ENCODE results near the gene ICE2.

ICE2 gene

DNA sequence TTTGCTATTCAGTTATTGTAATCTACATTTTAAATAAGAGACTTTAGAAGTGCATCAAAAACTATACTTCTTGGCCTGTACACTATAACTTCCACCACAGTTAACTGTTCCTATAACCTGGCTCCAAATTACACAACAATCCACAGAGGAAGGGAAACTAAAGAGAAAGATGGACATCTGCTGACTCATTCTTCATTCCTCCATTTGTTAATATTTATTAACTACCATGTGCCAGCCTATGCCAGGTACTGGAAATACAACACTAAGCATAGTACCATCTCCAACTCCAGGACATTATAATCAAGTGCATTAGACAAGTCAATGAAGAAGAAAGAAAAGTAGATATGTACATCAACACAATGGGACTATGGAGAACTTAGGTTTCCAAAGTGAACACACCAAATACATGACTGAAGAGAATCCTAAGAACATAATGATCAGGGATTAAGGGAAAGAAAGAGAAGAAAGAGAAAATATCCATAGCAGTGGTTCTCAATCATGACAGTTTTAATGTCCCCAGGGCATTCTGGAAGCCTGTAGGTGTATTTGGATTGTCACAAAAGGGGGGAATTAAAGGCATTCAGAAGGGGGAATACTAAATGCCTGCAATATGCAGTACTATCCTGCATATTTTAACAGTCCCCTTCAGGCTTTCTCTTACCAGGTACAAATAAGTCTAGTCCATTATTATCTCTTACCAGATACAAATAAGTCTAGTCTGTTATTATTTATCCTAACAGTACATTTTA is 8.9 kb downstream of the ICE2 start:
- H3K27ac ChIP-seq = no peak overlapping the region
- TF ChIP-seq, protein P1, sequence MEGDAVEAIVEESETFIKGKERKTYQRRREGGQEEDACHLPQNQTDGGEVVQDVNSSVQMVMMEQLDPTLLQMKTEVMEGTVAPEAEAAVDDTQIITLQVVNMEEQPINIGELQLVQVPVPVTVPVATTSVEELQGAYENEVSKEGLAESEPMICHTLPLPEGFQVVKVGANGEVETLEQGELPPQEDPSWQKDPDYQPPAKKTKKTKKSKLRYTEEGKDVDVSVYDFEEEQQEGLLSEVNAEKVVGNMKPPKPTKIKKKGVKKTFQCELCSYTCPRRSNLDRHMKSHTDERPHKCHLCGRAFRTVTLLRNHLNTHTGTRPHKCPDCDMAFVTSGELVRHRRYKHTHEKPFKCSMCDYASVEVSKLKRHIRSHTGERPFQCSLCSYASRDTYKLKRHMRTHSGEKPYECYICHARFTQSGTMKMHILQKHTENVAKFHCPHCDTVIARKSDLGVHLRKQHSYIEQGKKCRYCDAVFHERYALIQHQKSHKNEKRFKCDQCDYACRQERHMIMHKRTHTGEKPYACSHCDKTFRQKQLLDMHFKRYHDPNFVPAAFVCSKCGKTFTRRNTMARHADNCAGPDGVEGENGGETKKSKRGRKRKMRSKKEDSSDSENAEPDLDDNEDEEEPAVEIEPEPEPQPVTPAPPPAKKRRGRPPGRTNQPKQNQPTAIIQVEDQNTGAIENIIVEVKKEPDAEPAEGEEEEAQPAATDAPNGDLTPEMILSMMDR (IDR thresholded peaks at IDR 0.05) = no peak
- no peak overlapping the region for H3K4me3 ChIP-seq
- no peak for DNase-seq (ENCODE audit: low spot score)

DNA sequence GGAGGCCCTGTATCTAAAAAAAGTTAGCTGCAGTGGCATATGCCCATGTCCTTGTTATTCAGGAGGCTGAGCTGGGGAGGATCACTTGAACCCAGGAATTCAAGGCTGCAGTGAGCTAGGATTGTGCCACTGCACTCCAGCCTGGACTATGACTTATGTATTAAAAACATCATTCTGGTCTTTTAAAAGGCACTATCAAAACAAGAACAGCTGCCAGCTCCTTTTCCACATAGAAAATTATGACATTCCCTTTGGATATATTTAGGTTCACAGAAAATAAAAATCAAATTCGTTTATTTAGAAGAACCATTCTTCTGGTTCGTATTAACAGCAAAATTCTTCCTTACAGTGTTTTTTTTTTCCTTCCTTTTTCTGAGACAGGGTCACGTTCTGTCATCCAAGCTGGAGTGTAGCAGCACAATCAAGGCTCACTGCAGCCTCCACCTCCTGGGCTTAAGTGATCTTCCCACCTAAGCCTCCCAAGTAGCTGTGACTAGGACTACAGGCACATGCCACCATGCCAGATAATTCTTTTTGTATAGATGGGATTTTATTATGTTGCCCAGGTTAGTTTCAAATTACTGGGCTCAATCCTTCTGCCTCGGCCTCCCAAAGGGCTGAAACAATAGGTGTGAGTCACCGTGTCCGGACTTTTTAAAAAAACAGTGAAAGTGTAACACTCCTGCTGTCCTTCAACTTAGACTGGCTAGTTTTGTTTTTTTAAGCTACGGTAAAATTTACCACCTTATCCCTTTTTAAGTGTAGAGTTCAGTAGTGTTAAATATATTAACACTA is 13.9 kb downstream of the ICE2 start:
- Histone ChIP-seq H3K4me3 (no peak overlapping the region), H3K27ac (no peak overlapping the region)
- no peak for DNase-seq (ENCODE audit: low spot score)
- TF ChIP-seq, protein P1 (IDR thresholded peaks at IDR 0.05) = no peak

DNA sequence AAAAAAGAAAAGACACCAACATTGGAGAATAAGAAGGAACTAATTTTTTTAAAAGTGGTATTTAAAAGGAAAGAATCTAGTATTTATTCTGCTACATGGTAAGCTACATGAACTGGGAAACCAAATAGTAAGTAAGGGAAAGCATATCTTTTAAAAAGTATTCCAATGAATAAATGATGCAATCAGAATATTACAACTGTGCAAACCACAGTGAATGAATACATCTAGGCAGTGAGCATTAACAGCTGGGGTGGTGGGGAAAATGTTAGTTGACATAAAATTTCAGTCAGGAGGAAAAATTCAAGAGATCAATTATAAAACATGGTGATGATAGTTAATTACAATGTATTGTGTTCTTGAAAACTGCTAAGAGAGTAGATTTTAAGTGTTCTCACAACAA is 16.9 kb downstream of the ICE2 start:
- TF ChIP-seq, protein P1 (IDR thresholded peaks at IDR 0.05) = no peak

DNA sequence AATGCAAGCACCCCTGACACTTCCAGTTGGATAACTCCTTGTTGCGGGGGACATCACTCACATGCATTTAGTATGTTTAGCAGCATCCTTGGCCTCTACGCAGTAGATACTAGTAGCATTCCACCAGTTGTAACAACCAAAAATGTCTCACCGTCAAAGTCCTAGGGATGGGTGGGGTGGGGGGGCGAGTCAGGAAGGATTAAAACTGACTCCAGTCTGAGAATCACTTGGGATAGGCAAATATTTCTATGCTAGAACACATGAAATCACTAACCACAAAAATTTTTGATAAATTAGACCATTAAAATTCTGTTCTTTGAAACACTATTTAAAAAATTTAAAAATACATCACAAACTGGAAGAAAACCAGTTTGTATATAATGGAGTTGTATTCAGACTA is 18.0 kb downstream of the ICE2 start:
- no peak for DNase-seq (ENCODE audit: low spot score)
- no peak overlapping the region for H3K4me3 ChIP-seq
- TF ChIP-seq, protein P1 (IDR thresholded peaks at IDR 0.05) = no peak
- no peak overlapping the region for H3K27ac ChIP-seq

More for the DNA sequence above, 16.9 kb downstream of the ICE2 start:
- H3K27ac ChIP-seq = no peak overlapping the region
- DNase-seq (ENCODE audit: low spot score) = no peak
- no peak overlapping the region for H3K4me3 ChIP-seq

DNA sequence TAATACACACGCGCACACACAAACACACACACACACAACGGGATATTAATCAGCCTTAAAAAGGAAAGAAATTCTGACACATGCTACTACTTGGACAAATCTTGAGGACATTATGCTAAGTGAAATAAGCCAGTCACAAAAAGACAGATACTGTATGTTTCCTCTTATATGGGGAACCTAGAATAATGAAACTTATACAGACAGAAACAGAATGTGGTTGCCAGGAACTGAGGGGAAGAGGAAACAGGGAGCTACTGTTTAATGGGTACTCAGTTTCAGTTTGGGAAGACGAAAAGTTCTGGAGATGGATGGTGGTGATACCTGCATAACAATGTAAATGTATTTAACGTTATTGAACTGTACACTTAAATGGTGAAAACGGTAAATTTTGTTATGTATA is 20.2 kb downstream of the ICE2 start:
- Histone ChIP-seq H3K4me3 (no peak overlapping the region), H3K27ac (no peak overlapping the region)
- TF ChIP-seq, protein P1 (IDR thresholded peaks at IDR 0.05) = no peak
- DNase-seq (ENCODE audit: low spot score) = no peak

DNA sequence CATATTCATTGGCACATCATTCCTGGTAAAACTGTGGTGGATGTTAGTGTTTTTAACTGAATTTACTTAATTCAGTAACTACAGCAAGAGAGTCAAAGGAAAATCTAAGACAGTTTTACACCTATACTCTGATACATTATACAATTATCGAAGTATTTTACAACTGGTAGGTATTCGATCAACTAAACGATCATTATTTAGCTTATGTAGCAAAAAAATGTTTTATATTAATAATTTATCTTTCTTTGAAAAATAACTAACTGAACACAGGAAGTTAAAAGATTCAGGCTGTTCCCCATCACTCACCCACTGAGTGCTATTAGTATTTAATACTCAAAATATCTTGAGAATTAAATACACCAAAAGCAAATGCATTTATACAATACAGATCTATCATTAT is 21.0 kb downstream of the ICE2 start:
- TF ChIP-seq, protein P1 (IDR thresholded peaks at IDR 0.05) = no peak
- DNase-seq (ENCODE audit: low spot score) = no peak
- H3K4me3 ChIP-seq = no peak overlapping the region
- H3K27ac ChIP-seq = no peak overlapping the region
